Large intestine (tissue), 3 donors: ENCODE data around the gene NCAM1. TPM values are rescaled to one million over a fixed set of nuclear protein-coding genes. Genes with fewer than 3 reads are reported as not detected.

ENCODE experiments used
- DNase-seq, 2 donors: peaks; one replicate each; pipeline versions ENCODE4 v3.0.0 to v3.0.0-alpha.2; 2013
- H3K27ac ChIP-seq: one replicate; pipeline ENCODE4 v1.5.1; 2013; ENCODE audit warnings: low read length
- H3K27me3 ChIP-seq: 2 replicates; pipeline ENCODE4 v1.6.1; 2013; ENCODE audit warnings: low read length; ENCODE audit not compliant: control insufficient read depth, insufficient read depth
- H3K36me3 ChIP-seq: 2 replicates; pipeline ENCODE4 v1.6.1; 2013; ENCODE audit warnings: low read length; ENCODE audit not compliant: control insufficient read depth, insufficient read depth
- H3K4me1 ChIP-seq: one replicate; pipeline ENCODE4 v1.6.1; 2013; ENCODE audit warnings: low read length; ENCODE audit not compliant: control insufficient read depth, insufficient read depth
- H3K4me3 ChIP-seq: one replicate; pipeline ENCODE4 v1.5.1; 2013; ENCODE audit warnings: low read length
- H3K9me3 ChIP-seq: one replicate; pipeline ENCODE4 v1.6.1; 2013; ENCODE audit warnings: mild to moderate bottlenecking, low read depth, low read length, moderate library complexity; ENCODE audit not compliant: control insufficient read depth
- WGBS: methylation state at CpG from one replicate; pipeline ENCODE4 v1.1.5; 2013; ENCODE audit warnings: low lambda C conversion rate; ENCODE audit not compliant: insufficient coverage; 5-methylcytosine and 5-hydroxymethylcytosine counted together
- polyA plus RNA-seq: library from polyadenylated mRNA; unstranded; fragments of 120-200 nt; gene quantifications from one replicate; pipeline ENCODE4 v1.2.1, GENCODE V29; 2013

NCAM1 gene
- polyA plus RNA-seq, 1 donor: 63.0 TPM

- no peaks in the 10 kb centered on the region for H3K27me3 ChIP-seq
- no peak overlapping the region for H3K4me3 ChIP-seq
- no CpG with 5 or more reads among the region's 3 CpGs for WGBS
- H3K9me3 ChIP-seq: no peaks in the 10 kb centered on the region
- H3K4me1 ChIP-seq: no peaks in the 10 kb centered on the region
- H3K27ac ChIP-seq: no peak overlapping the region
- H3K36me3 ChIP-seq: peaks cover 5% of the 10 kb centered on the region
- no peak for DNase-seq
These were observed 295.4 kb downstream of the NCAM1 start for GRCh38 chr11:113256431-113257202.

GRCh38 chr11:113260096-113260425, 298.8 kb downstream of the NCAM1 start:
- 93% methylated on average over 3 of the region's 9 CpGs for WGBS
- H3K36me3 ChIP-seq: peaks cover 5% of the 10 kb centered on the region

GRCh38 chr11:113260541-113260940, 299.3 kb downstream of the NCAM1 start:
- Histone ChIP-seq H3K4me1 (no peaks in the 10 kb centered on the region), H3K27me3 (no peaks in the 10 kb centered on the region), H3K27ac (no peak overlapping the region), H3K4me3 (no peak overlapping the region), H3K36me3 (peaks cover 5% of the 10 kb centered on the region), H3K9me3 (no peaks in the 10 kb centered on the region)
- no CpG with 5 or more reads among the region's 1 CpG for WGBS
- DNase-seq: no peak

More at GRCh38 chr11:113260096-113260425, 298.8 kb downstream of the NCAM1 start:
- no peak overlapping the region for H3K27ac ChIP-seq
- no peak overlapping the region for H3K4me3 ChIP-seq
- H3K27me3 ChIP-seq: no peaks in the 10 kb centered on the region
- H3K9me3 ChIP-seq: no peaks in the 10 kb centered on the region
- H3K4me1 ChIP-seq: no peaks in the 10 kb centered on the region
- no peak for DNase-seq

- WGBS: no CpG with 5 or more reads among the region's 10 CpGs
- Histone ChIP-seq H3K9me3 (no peaks in the 10 kb centered on the region), H3K27ac (no peak overlapping the region), H3K4me3 (no peak overlapping the region), H3K36me3 (peaks cover 5% of the 10 kb centered on the region), H3K27me3 (no peaks in the 10 kb centered on the region), H3K4me1 (no peaks in the 10 kb centered on the region)
- no peak for DNase-seq
These were observed 300.7 kb downstream of the NCAM1 start for GRCh38 chr11:113261709-113262475.

- no peak for DNase-seq
- no peak overlapping the region for H3K4me3 ChIP-seq
- H3K27ac ChIP-seq: no peak overlapping the region
- H3K4me1 ChIP-seq: no peaks in the 10 kb centered on the region
- no peaks in the 10 kb centered on the region for H3K9me3 ChIP-seq
- WGBS: 40% methylated on average over 1 of the region's 2 CpGs
- peaks cover 5% of the 10 kb centered on the region for H3K36me3 ChIP-seq
- H3K27me3 ChIP-seq: no peaks in the 10 kb centered on the region
These were observed 301.4 kb downstream of the NCAM1 start for GRCh38 chr11:113262594-113262993.

GRCh38 chr11:113263458-113264259, 302.4 kb downstream of the NCAM1 start:
- H3K4me1 ChIP-seq: no peaks in the 10 kb centered on the region
- no peak overlapping the region for H3K4me3 ChIP-seq
- no peaks in the 10 kb centered on the region for H3K9me3 ChIP-seq
- peaks cover 5% of the 10 kb centered on the region for H3K36me3 ChIP-seq
- no peaks in the 10 kb centered on the region for H3K27me3 ChIP-seq
- no CpG with 5 or more reads among the region's 9 CpGs for WGBS
- DNase-seq: no peak
- H3K27ac ChIP-seq: no peak overlapping the region

- Histone ChIP-seq H3K36me3 (peaks cover 2% of the 10 kb centered on the region), H3K27ac (no peak overlapping the region), H3K4me1 (no peaks in the 10 kb centered on the region), H3K4me3 (no peak overlapping the region), H3K9me3 (no peaks in the 10 kb centered on the region), H3K27me3 (no peaks in the 10 kb centered on the region)
- no peak for DNase-seq
- no CpG with 5 or more reads among the region's 2 CpGs for WGBS
These were observed 304.1 kb downstream of the NCAM1 start for GRCh38 chr11:113265362-113265761.

- H3K4me1 ChIP-seq: no peaks in the 10 kb centered on the region
- no peaks in the 10 kb centered on the region for H3K36me3 ChIP-seq
- no peaks in the 10 kb centered on the region for H3K27me3 ChIP-seq
- H3K27ac ChIP-seq: no peak overlapping the region
- H3K4me3 ChIP-seq: no peak overlapping the region
- no CpG with 5 or more reads among the region's 7 CpGs for WGBS
- no peaks in the 10 kb centered on the region for H3K9me3 ChIP-seq
- no peak for DNase-seq
These were observed 306.3 kb downstream of the NCAM1 start for GRCh38 chr11:113267493-113267892.

GRCh38 chr11:113269096-113269495, 307.9 kb downstream of the NCAM1 start:
- no peaks in the 10 kb centered on the region for H3K36me3 ChIP-seq
- no peak overlapping the region for H3K4me3 ChIP-seq
- H3K27me3 ChIP-seq: no peaks in the 10 kb centered on the region
- H3K9me3 ChIP-seq: no peaks in the 10 kb centered on the region
- H3K27ac ChIP-seq: no peak overlapping the region
- no peaks in the 10 kb centered on the region for H3K4me1 ChIP-seq
- DNase-seq: no peak
- no CpG with 5 or more reads among the region's 2 CpGs for WGBS

GRCh38 chr11:113269636-113270035, 308.4 kb downstream of the NCAM1 start:
- Histone ChIP-seq H3K4me1 (no peaks in the 10 kb centered on the region), H3K27me3 (no peaks in the 10 kb centered on the region), H3K4me3 (no peak overlapping the region), H3K9me3 (no peaks in the 10 kb centered on the region), H3K36me3 (no peaks in the 10 kb centered on the region), H3K27ac (no peak overlapping the region)
- WGBS: no CpG with 5 or more reads among the region's 5 CpGs
- no peak for DNase-seq
